Body of pancreas (tissue), 4 donors: ENCODE measurements around the gene ZCCHC7.

Experiments used
- POLR2A ChIP-seq, 3 donors: fragments of 450-650 bp; IDR thresholded peaks; one replicate each; pipeline ENCODE4 v1.6.1; 2016; ENCODE audit warnings: antibody characterized with exemption in 3 of 3, mild to moderate bottlenecking in 2 of 3
- TF ChIP-seq, protein P1 (sequence below), 7 experiments: fragments of 450-650 bp in 4 of 7; fragments of 200-600 bp in 3 of 7; sonication (generic) in 3 of 7; IDR thresholded peaks; one replicate each; pipeline ENCODE4 v1.5.1; 2016 to 2019; ENCODE audit warnings: antibody characterized with exemption in 7 of 7

GRCh38 chr9:37220971-37221370 is 100.6 kb downstream of the ZCCHC7 start:
- TF ChIP-seq, protein P1, sequence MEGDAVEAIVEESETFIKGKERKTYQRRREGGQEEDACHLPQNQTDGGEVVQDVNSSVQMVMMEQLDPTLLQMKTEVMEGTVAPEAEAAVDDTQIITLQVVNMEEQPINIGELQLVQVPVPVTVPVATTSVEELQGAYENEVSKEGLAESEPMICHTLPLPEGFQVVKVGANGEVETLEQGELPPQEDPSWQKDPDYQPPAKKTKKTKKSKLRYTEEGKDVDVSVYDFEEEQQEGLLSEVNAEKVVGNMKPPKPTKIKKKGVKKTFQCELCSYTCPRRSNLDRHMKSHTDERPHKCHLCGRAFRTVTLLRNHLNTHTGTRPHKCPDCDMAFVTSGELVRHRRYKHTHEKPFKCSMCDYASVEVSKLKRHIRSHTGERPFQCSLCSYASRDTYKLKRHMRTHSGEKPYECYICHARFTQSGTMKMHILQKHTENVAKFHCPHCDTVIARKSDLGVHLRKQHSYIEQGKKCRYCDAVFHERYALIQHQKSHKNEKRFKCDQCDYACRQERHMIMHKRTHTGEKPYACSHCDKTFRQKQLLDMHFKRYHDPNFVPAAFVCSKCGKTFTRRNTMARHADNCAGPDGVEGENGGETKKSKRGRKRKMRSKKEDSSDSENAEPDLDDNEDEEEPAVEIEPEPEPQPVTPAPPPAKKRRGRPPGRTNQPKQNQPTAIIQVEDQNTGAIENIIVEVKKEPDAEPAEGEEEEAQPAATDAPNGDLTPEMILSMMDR (IDR thresholded peaks at IDR 0.05) = no peak
- TF ChIP-seq POLR2A (IDR thresholded peaks at IDR 0.05) = no peak
